Stimulated activated CD8-positive, alpha-beta memory T cell treated with anti-CD3 and anti-CD28 coated beads, Interleukin-7, amount 100 ng/mL, for 4 hours (primary cell): ENCODE measurements around the gene FUT2.
"Not testable (repeated sequence)": the region's sequence is repeated elsewhere in the genome, so short reads cannot be mapped to it uniquely, and the experiment has no call there.

ENCODE experiments used
- DNase-seq, 2 donors: peaks; one replicate each; pipeline ENCODE4 v3.0.0-alpha.2; 2020; ENCODE audit warnings: low read depth in 2 of 2

FUT2 gene

GRCh38 chr19:48695743-48696352, at the start of gene FUT2:
TSS of gene FUT2 (plus strand) at chr19:48695971. CDS start at chr19:48702957, 6,986 bp downstream.
- no peak for DNase-seq

- peak; percentile 85 to 86 for DNase-seq
Measured at GRCh38 chr19:48646001-48646721, 49.6 kb upstream of the FUT2 start, which contains the start of gene CA11. TSS of gene CA11 (minus strand) at chr19:48646187. CDS start at chr19:48645632, 555 bp downstream.

- DNase-seq = no peak
Measured at GRCh38 chr19:48646722-48647216, 49.0 kb upstream of the FUT2 start.

GRCh38 chr19:48648134-48648533, 47.6 kb upstream of the FUT2 start:
- DNase-seq = no peak

- DNase-seq = no peak
Measured at GRCh38 chr19:48650974-48651682, 44.6 kb upstream of the FUT2 start.

GRCh38 chr19:48651683-48652048, 44.1 kb upstream of the FUT2 start:
- no peak for DNase-seq

GRCh38 chr19:48654299-48655059, 41.3 kb upstream of the FUT2 start:
- DNase-seq = no peak

- DNase-seq = no peak
Measured at GRCh38 chr19:48656840-48657474, 38.8 kb upstream of the FUT2 start.

- not testable (repeated sequence) for DNase-seq
Measured at GRCh38 chr19:48657828-48658227, 37.9 kb upstream of the FUT2 start.

GRCh38 chr19:48658483-48658882, 37.3 kb upstream of the FUT2 start:
- no peak for DNase-seq

GRCh38 chr19:48659768-48660167, 36.0 kb upstream of the FUT2 start:
- no peak for DNase-seq

GRCh38 chr19:48660852-48661710, 34.7 kb upstream of the FUT2 start:
- DNase-seq = peak; percentile 55 to 57

GRCh38 chr19:48661711-48662090, 34.1 kb upstream of the FUT2 start:
- no peak for DNase-seq

GRCh38 chr19:48663667-48664066, 32.1 kb upstream of the FUT2 start:
- DNase-seq = no peak

GRCh38 chr19:48664476-48664875, 31.3 kb upstream of the FUT2 start:
- DNase-seq = no peak

- no peak for DNase-seq
Measured at GRCh38 chr19:48665786-48666185, 30.0 kb upstream of the FUT2 start.

GRCh38 chr19:48668332-48668731, 27.4 kb upstream of the FUT2 start:
- no peak for DNase-seq

- DNase-seq = no peak
Measured at GRCh38 chr19:48668761-48669160, 27.0 kb upstream of the FUT2 start.

GRCh38 chr19:48669903-48670668, 25.7 kb upstream of the FUT2 start:
- no peak for DNase-seq
